HEK293 (cell line): Measurements from ENCODE around the gene IL36B.

Experiments
- CTCF ChIA-PET: fragments of 350-600 bp; formaldehyde crosslinking; extraction: SDS; loops from one replicate; lab custom pipeline; 2021; ENCODE audit warnings: antibody characterized with exemption; lab: Yijun Ruan, JAX
- POLR2A ChIA-PET: fragments of 300-600 bp; formaldehyde crosslinking; extraction: SDS; loops from one replicate; lab custom pipeline; 2020; ENCODE audit warnings: antibody characterized with exemption, inconsistent platforms; lab: Yijun Ruan, JAX
- H3K27ac ChIP-seq: fragments of 200-500 bp; sonication (Bioruptor generic); 2 replicates; pipeline ENCODE4 v1.5.1; 2014; ENCODE audit warnings: low read depth, low read length, control low read depth, inconsistent platforms; ENCODE audit errors: extremely low read depth
- H3K36me3 ChIP-seq, 2 experiments: fragments of 200-500 bp in 1 of 2; sonication (Bioruptor generic) in 1 of 2; 1 replicate in 1 of 2; 2 replicates in 1 of 2; pipeline ENCODE4 v1.5.1; 2014 to 2017; ENCODE audit warnings: inconsistent platforms in 2 of 2, low read length in 2 of 2; ENCODE audit not compliant: control insufficient read depth in 2 of 2, insufficient read depth in 1 of 2
- H3K4me1 ChIP-seq: fragments of 200-500 bp; sonication (Bioruptor generic); 2 replicates; pipeline ENCODE4 v1.5.1; 2014; ENCODE audit warnings: mild to moderate bottlenecking, low read length, inconsistent platforms; ENCODE audit not compliant: control insufficient read depth, insufficient read depth
- H3K4me3 ChIP-seq: 2 replicates; pipeline ENCODE4 v1.5.1; 2011; ENCODE audit warnings: low read depth, mild to moderate bottlenecking, control low read depth, low read length, moderate library complexity
- H3K9me3 ChIP-seq: fragments of 200-500 bp; sonication (Bioruptor generic); 2 replicates; pipeline ENCODE4 v1.5.1; 2014; ENCODE audit warnings: low read depth, low read length, inconsistent platforms; ENCODE audit not compliant: control insufficient read depth, insufficient read depth
- IKZF3 ChIP-seq: fragments of 450-650 bp; IDR thresholded peaks from 2 replicates; pipeline ENCODE4 v1.5.0; 2018; ENCODE audit warnings: missing biosample characterization, mild to moderate bottlenecking, missing genetic modification characterization, moderate library complexity
- SALL2 ChIP-seq: fragments of 450-650 bp; formaldehyde crosslinking; IDR thresholded peaks from 2 replicates; pipeline ENCODE4 v1.5.0; 2017; ENCODE audit warnings: missing biosample characterization, mild to moderate bottlenecking, missing genetic modification characterization, borderline replicate concordance
- TCF7L2 ChIP-seq: IDR thresholded peaks from 2 replicates; pipeline ENCODE4 v1.6.1; 2011; ENCODE audit warnings: low read depth, mild to moderate bottlenecking, inconsistent platforms, low read length, moderate library complexity, borderline replicate concordance
- ZBTB20 ChIP-seq: fragments of 450-650 bp; formaldehyde crosslinking; IDR thresholded peaks from 2 replicates; pipeline ENCODE4 v1.5.1; 2016; ENCODE audit warnings: missing biosample characterization, missing genetic modification characterization
- ZBTB7A ChIP-seq: fragments of 450-650 bp; formaldehyde crosslinking; IDR thresholded peaks from 2 replicates; pipeline ENCODE4 v1.5.1; 2016; ENCODE audit warnings: low read depth, missing biosample characterization, missing genetic modification characterization
- ZBTB8A ChIP-seq: fragments of 450-650 bp; formaldehyde crosslinking; IDR thresholded peaks from 2 replicates; pipeline ENCODE4 v1.5.1; 2016; ENCODE audit warnings: missing biosample characterization, missing genetic modification characterization
- ZNF19 ChIP-seq: fragments of 450-650 bp; formaldehyde crosslinking; IDR thresholded peaks from 2 replicates; pipeline ENCODE4; 2016; ENCODE audit warnings: missing biosample characterization, missing genetic modification characterization, low read depth
- ZNF2 ChIP-seq: fragments of 450-650 bp; formaldehyde crosslinking; IDR thresholded peaks from 2 replicates; pipeline ENCODE4 v1.5.1; 2016; ENCODE audit warnings: missing biosample characterization, missing genetic modification characterization
- ZNF248 ChIP-seq: fragments of 450-650 bp; formaldehyde crosslinking; IDR thresholded peaks from 2 replicates; pipeline ENCODE4 v1.5.1; 2017; ENCODE audit warnings: missing biosample characterization, missing genetic modification characterization
- ZNF335 ChIP-seq: fragments of 450-650 bp; formaldehyde crosslinking; conservative IDR thresholded peaks from 2 replicates; pipeline ENCODE4 v1.5.1; 2016; ENCODE audit warnings: missing biosample characterization, missing genetic modification characterization
- ZNF350 ChIP-seq: fragments of 450-650 bp; formaldehyde crosslinking; IDR thresholded peaks from 2 replicates; pipeline ENCODE4 v1.5.0; 2017; ENCODE audit warnings: missing biosample characterization, mild to moderate bottlenecking, missing genetic modification characterization
- ZNF416 ChIP-seq: fragments of 450-650 bp; formaldehyde crosslinking; IDR thresholded peaks from 2 replicates; pipeline ENCODE4 v1.5.1; 2016; ENCODE audit warnings: missing biosample characterization, missing genetic modification characterization
- ZNF449 ChIP-seq: fragments of 450-650 bp; formaldehyde crosslinking; IDR thresholded peaks from 2 replicates; pipeline ENCODE4 v1.5.1; 2017; ENCODE audit warnings: missing biosample characterization, mild to moderate bottlenecking, missing genetic modification characterization, moderate library complexity
- ZNF488 ChIP-seq: fragments of 450-650 bp; formaldehyde crosslinking; IDR thresholded peaks from 2 replicates; pipeline ENCODE4 v1.5.1; 2016; ENCODE audit warnings: missing biosample characterization, missing genetic modification characterization
- ZNF501 ChIP-seq: fragments of 450-650 bp; formaldehyde crosslinking; IDR thresholded peaks from 2 replicates; pipeline ENCODE4 v1.5.1; 2016; ENCODE audit warnings: missing biosample characterization, missing genetic modification characterization
- ZNF658 ChIP-seq: fragments of 450-650 bp; formaldehyde crosslinking; IDR thresholded peaks from 2 replicates; pipeline ENCODE4; 2016; ENCODE audit warnings: missing biosample characterization, missing genetic modification characterization
- ZNF707 ChIP-seq: fragments of 450-650 bp; formaldehyde crosslinking; IDR thresholded peaks from 2 replicates; pipeline ENCODE4 v1.5.1; 2016; ENCODE audit warnings: missing biosample characterization, missing genetic modification characterization
- ZNF785 ChIP-seq: fragments of 450-650 bp; formaldehyde crosslinking; IDR thresholded peaks from 2 replicates; pipeline ENCODE4 v1.5.1; 2016; ENCODE audit warnings: missing biosample characterization, missing genetic modification characterization
- TF ChIP-seq, protein P1 (sequence below): fragments of 450-650 bp; IDR thresholded peaks from 2 replicates; pipeline ENCODE4 v1.5.1; 2018; ENCODE audit warnings: missing biosample characterization, missing genetic modification characterization
- TF ChIP-seq, protein P2 (sequence below): fragments of 450-650 bp; formaldehyde crosslinking; IDR thresholded peaks from 2 replicates; pipeline ENCODE4 v1.5.1; 2016; ENCODE audit warnings: missing biosample characterization, missing genetic modification characterization, borderline replicate concordance

Gene IL36B

DNA sequence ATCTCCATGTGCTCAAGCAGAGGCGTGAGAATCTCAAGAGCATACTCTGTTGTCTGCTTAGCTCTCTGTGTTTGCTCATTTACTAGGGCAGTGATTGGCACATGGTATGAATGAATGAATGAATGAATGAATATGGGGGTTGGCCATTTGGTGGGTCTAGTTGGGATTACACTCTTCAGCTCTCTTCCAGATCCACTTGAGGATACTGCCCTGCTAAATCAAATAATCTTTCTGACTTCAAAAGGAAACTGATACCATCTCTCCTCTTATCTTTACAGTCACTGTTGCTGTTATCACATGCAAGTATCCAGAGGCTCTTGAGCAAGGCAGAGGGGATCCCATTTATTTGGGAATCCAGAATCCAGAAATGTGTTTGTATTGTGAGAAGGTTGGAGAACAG lies 72.9 kb downstream of the IL36B start:
- Histone ChIP-seq H3K9me3 (no peaks in the 10 kb centered on the region; the same call in 1 of the 2 replicates), H3K4me3 (no peak overlapping the region), H3K27ac (no peak overlapping the region)
- CTCF ChIA-PET: interaction anchor here (1.2 to 1.3 kb wide), 2 partner anchors 21 to 22 kb away, joined by 3 to 7 read pairs; no protein-coding TSS in a partner anchor
- POLR2A ChIA-PET: no interaction called here
- TF ChIP-seq SALL2 (no peak), ZNF449 (no peak), ZNF248 (no peak), ZNF501 (tag by site-specific recombination) (no peak), ZBTB8A (tag by site-specific recombination) (no peak), ZBTB7A (tag by site-specific recombination) (no peak), ZNF488 (tag by site-specific recombination) (no peak), ZNF658 (no peak), ZBTB20 (no peak), ZNF707 (tag by site-specific recombination) (no peak), ZNF416 (tag by site-specific recombination) (no peak), IKZF3 (tag by site-specific recombination) (no peak), ZNF785 (tag by site-specific recombination) (no peak), ZNF19 (no peak), ZNF2 (no peak), ZNF350 (tag by site-specific recombination) (no peak), TCF7L2 (no peak), ZNF335 (tag by site-specific recombination) (no peak)
- TF ChIP-seq, protein P1, sequence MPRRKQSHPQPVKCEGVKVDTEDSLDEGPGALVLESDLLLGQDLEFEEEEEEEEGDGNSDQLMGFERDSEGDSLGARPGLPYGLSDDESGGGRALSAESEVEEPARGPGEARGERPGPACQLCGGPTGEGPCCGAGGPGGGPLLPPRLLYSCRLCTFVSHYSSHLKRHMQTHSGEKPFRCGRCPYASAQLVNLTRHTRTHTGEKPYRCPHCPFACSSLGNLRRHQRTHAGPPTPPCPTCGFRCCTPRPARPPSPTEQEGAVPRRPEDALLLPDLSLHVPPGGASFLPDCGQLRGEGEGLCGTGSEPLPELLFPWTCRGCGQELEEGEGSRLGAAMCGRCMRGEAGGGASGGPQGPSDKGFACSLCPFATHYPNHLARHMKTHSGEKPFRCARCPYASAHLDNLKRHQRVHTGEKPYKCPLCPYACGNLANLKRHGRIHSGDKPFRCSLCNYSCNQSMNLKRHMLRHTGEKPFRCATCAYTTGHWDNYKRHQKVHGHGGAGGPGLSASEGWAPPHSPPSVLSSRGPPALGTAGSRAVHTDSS (tag by site-specific recombination): no peak
- TF ChIP-seq, protein P2, sequence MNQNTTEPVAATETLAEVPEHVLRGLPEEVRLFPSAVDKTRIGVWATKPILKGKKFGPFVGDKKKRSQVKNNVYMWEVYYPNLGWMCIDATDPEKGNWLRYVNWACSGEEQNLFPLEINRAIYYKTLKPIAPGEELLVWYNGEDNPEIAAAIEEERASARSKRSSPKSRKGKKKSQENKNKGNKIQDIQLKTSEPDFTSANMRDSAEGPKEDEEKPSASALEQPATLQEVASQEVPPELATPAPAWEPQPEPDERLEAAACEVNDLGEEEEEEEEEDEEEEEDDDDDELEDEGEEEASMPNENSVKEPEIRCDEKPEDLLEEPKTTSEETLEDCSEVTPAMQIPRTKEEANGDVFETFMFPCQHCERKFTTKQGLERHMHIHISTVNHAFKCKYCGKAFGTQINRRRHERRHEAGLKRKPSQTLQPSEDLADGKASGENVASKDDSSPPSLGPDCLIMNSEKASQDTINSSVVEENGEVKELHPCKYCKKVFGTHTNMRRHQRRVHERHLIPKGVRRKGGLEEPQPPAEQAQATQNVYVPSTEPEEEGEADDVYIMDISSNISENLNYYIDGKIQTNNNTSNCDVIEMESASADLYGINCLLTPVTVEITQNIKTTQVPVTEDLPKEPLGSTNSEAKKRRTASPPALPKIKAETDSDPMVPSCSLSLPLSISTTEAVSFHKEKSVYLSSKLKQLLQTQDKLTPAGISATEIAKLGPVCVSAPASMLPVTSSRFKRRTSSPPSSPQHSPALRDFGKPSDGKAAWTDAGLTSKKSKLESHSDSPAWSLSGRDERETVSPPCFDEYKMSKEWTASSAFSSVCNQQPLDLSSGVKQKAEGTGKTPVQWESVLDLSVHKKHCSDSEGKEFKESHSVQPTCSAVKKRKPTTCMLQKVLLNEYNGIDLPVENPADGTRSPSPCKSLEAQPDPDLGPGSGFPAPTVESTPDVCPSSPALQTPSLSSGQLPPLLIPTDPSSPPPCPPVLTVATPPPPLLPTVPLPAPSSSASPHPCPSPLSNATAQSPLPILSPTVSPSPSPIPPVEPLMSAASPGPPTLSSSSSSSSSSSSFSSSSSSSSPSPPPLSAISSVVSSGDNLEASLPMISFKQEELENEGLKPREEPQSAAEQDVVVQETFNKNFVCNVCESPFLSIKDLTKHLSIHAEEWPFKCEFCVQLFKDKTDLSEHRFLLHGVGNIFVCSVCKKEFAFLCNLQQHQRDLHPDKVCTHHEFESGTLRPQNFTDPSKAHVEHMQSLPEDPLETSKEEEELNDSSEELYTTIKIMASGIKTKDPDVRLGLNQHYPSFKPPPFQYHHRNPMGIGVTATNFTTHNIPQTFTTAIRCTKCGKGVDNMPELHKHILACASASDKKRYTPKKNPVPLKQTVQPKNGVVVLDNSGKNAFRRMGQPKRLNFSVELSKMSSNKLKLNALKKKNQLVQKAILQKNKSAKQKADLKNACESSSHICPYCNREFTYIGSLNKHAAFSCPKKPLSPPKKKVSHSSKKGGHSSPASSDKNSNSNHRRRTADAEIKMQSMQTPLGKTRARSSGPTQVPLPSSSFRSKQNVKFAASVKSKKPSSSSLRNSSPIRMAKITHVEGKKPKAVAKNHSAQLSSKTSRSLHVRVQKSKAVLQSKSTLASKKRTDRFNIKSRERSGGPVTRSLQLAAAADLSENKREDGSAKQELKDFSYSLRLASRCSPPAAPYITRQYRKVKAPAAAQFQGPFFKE (tag by site-specific recombination): no peak
- TF ChIP-seq, all 188 proteins: peak for 0
- H3K4me1 ChIP-seq: no peaks in the 10 kb centered on the region
- no peaks in the 10 kb centered on the region for H3K36me3 ChIP-seq
